Tibial nerve (tissue), 4 donors: Measurements from ENCODE around the gene DYNC1LI1.

ENCODE experiments used
- EP300 ChIP-seq, 2 donors: sonication (generic); formaldehyde crosslinking; IDR thresholded peaks; one replicate each; pipeline ENCODE4 v1.6.1; 2017; ENCODE audit warnings: antibody characterized with exemption in 2 of 2, mild to moderate bottlenecking in 1 of 2
- POLR2A ChIP-seq, 2 donors: fragments of 450-650 bp; IDR thresholded peaks; one replicate each; pipeline ENCODE4 v1.6.1; 2017; ENCODE audit warnings: antibody characterized with exemption in 2 of 2, mild to moderate bottlenecking in 2 of 2, moderate library complexity in 2 of 2
- TF ChIP-seq, protein P1 (sequence below), 5 experiments: fragments of 200-600 bp in 3 of 5; fragments of 450-650 bp in 2 of 5; sonication (generic) in 3 of 5; IDR thresholded peaks; one replicate each; pipeline ENCODE4 v1.5.1; 2016 to 2019; ENCODE audit warnings: antibody characterized with exemption in 5 of 5, mild to moderate bottlenecking in 3 of 5, moderate library complexity in 2 of 5

DNA sequence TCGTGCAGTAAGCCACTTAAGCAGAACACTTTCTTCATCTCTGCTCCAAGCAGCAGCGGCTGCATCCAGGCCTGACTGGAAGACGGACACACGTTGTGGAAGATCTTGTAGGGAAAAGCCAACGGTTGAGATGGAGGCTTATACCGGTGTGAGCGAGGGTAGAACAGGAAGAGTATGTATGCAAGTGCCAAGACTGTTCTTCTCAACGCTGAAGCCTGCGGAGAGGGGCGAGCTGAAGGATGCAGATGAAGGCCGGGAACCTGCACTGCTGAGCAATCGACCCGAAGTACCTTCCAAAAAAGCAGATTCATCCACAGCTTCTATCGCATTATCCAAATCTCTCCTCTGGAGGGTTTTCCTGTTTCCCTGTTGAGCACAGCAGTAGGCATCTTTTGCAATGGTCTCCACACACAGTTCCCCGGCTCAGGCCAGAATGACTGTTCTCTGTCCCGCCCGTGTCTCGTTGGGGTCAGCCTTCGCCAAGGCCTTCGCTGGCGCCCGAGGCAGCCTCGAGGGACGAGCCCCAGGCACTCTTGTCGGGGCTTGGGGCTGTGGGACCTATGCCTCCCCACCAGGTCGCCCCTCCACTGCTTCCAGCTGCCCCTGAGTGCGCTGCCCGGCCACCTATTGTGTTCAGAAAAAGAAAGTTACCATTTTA, 22.2 kb upstream of the DYNC1LI1 start:
- TF ChIP-seq, protein P1, sequence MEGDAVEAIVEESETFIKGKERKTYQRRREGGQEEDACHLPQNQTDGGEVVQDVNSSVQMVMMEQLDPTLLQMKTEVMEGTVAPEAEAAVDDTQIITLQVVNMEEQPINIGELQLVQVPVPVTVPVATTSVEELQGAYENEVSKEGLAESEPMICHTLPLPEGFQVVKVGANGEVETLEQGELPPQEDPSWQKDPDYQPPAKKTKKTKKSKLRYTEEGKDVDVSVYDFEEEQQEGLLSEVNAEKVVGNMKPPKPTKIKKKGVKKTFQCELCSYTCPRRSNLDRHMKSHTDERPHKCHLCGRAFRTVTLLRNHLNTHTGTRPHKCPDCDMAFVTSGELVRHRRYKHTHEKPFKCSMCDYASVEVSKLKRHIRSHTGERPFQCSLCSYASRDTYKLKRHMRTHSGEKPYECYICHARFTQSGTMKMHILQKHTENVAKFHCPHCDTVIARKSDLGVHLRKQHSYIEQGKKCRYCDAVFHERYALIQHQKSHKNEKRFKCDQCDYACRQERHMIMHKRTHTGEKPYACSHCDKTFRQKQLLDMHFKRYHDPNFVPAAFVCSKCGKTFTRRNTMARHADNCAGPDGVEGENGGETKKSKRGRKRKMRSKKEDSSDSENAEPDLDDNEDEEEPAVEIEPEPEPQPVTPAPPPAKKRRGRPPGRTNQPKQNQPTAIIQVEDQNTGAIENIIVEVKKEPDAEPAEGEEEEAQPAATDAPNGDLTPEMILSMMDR (IDR thresholded peaks at IDR 0.05), result no peak
- TF ChIP-seq POLR2A (IDR thresholded peaks at IDR 0.05) (no peak), EP300 (IDR thresholded peaks at IDR 0.05) (no peak)
